Measurements from ENCODE around the gene MRPL2.
"Not testable (repeated sequence)": the region's sequence is repeated elsewhere in the genome, so short reads cannot be mapped to it uniquely, and the experiment has no call there.

DNA sequence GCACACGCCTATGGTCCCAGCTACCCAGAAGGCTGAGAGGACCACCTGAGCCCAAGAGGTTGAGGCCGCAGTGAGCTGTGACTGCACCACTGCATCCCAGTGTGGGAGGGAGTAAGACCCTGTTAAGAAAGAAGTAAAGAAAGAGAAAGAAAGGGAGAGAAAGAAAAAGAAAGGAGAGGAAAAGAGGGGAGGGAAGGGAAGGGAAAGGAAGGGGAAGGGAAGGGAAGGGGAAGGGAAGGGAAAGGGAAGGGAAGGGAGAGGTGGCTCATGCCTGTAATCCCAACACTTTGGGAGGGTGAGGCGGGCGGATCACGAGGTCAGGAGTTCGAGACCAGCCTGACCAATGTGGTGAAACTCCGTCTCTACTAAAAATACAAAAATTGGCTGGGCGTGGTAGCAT lies 17.8 kb downstream of the MRPL2 start:
- not testable (repeated sequence) for TF ChIP-seq POLR2AphosphoS5, POLR2A (IDR thresholded peaks at IDR 0.05; ENCODE audit: low read depth, low read length)

Measured in GM12892 (cell line).